ENCODE measurements around the gene UNC93A.
"Not testable (repeated sequence)": the region's sequence is repeated elsewhere in the genome, so short reads cannot be mapped to it uniquely, and the experiment has no call there.

Gene UNC93A

DNA sequence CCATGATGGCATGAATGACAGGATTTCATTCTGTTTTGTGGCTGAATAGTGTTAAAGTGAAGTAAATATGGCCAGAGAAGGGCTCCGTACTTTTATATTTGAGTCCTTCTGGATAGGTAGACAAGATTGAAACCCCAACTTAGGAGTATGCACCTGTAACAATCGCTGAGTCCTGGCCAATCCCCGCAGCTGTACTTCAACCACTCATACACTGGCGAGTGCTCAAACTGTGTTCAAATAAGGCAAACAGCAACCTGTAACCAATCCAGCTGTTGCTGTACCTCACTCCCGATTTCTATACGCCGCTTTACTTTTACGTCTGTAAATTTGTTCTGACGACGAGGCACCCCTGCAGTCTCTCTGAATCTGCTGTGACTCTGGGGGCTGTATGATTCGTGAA lies 40.5 kb downstream of the UNC93A start:
- no peak overlapping the region for H3K27ac ChIP-seq

GRCh38 chr6:167336844-167337630 lies 45.9 kb downstream of the UNC93A start:
- Histone ChIP-seq H3K27ac (no peak overlapping the region), H3K4me3 (no peak overlapping the region)

More for the DNA sequence above, 40.5 kb downstream of the UNC93A start:
- H3K4me3 ChIP-seq, result no peak overlapping the region

DNA sequence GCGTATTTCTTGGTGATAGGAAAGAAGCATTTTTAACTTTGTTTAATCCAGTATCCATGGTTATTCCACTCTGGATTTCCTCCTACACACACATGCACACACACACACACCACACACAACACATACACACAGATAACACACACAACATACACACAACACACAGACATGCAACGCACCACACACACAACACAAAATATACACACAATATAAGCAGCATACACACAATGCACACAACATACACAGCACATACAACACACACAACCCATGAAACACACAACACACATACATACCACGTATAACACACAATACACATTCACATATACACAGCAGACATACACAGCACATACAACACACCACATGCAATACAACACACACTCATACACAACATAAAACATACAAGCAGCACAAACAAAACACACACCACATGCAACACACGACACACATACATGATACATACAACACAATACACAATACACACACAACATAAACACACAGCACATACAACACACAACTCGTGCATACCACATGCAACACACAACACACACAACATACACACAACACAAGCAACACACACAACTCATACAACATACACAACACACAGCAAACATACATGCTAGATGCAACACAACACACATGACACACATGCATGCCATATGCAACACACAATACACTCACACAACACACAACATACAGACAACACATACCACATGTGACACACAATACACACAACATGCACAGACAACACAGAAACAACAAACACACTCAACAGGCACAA lies 46.7 kb downstream of the UNC93A start:
- Histone ChIP-seq H3K4me3 (no peak overlapping the region), H3K27ac (no peak overlapping the region)

GRCh38 chr6:167338541-167339117 lies 47.5 kb downstream of the UNC93A start:
- H3K27ac ChIP-seq, result no peak overlapping the region
- H3K4me3 ChIP-seq, result no peak overlapping the region

- no peak overlapping the region for H3K4me3 ChIP-seq
- H3K27ac ChIP-seq, result no peak overlapping the region
Measured at GRCh38 chr6:167341038-167341583, 50.0 kb downstream of the UNC93A start.

DNA sequence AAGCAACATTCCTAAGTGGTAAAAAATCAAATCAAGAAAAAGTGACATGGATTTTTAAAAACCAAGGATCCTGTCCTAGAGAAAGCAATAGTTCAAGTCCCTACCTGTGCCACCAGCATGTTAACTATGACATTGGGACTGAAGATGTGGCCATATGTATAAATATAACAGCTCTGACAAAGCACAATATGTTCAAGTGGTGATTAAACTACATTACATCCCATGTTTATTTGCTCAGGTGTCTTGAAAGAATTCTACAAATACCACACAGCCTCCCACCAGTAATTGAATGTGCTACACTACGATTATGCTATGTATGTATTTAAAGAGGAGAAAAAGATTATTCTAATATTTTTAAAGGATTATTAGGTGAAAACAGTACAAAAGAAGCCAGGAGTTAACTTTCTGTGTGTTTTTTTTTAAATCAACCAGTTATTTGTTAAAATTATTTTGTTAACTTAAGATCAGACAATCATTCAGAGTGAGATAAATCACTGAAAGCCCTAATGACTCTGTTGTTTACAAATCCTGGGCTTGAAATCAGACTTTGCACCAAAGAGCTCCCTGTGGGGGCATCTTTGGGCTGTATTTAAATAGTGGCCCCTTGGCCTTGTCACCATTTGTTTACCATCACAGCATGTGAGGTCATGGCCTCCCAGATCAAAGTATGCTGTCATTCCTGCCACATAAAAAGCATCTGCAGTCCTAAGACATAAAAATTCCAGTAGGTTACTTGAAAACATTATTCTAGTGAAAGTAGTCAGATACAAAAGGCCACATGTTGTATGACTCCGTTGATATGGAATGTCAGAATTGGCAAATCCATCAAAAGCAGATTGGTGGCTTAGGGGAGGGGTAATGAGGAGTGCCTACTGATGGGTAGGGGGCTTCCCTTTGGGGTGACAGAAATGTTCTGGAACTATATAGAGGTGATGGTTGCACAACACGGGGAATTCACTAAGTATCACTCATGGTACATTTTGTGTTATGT lies 50.8 kb downstream of the UNC93A start:
- Histone ChIP-seq H3K27ac (no peak overlapping the region), H3K4me3 (no peak overlapping the region)

- no peak overlapping the region for H3K27ac ChIP-seq
Measured at GRCh38 chr6:167342879-167343610, 51.9 kb downstream of the UNC93A start.

DNA sequence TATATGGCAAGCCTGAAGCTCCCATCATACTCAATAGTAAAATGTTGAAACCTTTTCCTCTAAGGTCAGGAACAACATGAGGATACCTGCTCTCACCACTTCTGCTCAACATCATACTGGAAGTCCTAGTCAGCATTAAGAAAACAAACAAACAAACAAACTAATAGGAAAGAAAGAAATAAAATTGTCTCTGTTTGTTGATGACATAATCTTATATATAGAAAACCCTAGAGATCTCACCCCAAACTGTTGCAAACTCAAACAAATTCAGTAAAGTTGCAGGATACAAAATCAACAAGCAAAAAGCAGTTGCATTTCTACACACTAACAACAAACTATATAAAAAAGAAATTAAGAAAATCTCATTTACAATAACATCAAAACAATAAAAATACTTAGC lies 54.2 kb downstream of the UNC93A start:
- H3K27ac ChIP-seq, result no peak overlapping the region

More at GRCh38 chr6:167342879-167343610, 51.9 kb downstream of the UNC93A start:
- no peak overlapping the region for H3K4me3 ChIP-seq

DNA sequence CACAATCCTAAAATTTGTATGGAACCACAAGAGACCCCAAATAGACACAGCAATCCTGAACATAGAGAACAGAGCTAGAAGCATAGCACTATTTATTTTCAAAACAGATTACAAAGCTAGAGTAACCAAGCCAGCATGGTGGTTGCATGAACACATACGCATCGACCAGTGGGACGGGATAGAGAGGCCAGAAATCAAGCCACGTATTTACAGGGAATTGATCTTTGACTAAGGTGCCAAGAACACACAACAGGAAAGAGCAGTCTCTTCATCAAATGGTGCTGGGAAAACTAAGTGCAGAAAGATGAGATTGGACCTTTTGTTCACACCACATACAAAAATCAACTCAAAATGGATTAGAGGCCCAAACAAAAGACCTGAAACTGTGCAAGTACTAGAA lies 54.8 kb downstream of the UNC93A start:
- no peak overlapping the region for H3K27ac ChIP-seq
- no peak overlapping the region for H3K4me3 ChIP-seq

More for the DNA sequence above, 54.2 kb downstream of the UNC93A start:
- H3K4me3 ChIP-seq, result no peak overlapping the region

DNA sequence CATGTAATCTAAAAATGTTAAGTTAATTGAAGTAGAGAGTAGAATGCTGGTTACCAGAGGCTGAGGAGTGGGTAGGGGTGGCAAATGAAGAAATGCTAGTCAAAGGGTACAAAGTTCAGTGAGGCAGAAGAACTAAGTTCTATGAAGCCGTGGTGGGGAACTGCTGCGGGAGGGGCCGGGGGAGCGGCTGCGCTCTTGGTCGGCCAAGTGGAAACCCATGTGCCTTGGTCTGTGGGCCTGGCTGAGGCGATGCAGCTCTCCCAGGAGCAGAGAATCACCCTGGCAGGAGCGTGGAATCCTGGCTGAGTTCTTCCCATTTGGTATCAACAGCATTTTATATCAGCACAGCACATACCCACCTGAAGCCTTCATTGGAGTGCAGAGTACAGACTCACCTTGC lies 56.1 kb downstream of the UNC93A start:
- H3K27ac ChIP-seq, result no peak overlapping the region
- H3K4me3 ChIP-seq, result no peak overlapping the region

DNA sequence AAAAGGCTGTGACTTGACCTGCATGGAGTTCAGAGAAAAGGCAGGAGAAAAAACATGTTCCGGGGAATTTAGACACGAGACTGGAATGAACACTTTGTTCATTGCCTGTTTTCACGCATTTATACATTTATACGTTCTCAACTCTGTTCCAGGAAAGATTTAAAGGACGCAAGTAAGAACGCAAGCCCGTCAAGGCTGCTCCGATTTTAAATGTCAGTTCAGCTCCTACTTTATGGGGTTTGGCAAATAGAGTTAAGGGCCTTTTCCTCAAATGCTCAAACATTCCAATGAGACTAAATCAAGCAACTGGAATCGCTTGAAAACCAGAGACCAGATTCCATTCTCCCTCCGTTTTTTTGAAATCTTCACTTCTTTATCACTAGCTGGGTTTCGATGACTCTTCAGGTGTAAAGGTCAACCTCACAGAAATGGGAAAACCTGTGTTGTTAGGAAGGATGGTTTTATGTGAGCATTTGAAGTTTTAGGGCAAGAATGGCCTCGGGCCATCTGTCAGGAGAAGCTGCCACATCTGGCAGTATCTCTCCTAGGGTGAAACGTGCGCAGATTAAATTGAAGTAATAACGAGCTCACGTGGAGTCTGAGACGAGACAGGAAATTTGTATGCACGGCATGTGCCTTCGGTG lies 58.6 kb downstream of the UNC93A start:
- Histone ChIP-seq H3K4me3 (no peak overlapping the region), H3K27ac (no peak overlapping the region)

GRCh38 chr6:167350275-167350696 lies 59.2 kb downstream of the UNC93A start:
- no peak overlapping the region for H3K4me3 ChIP-seq
- peak overlapping the region in 1 of 21 experiments; percentile 25 for H3K27ac ChIP-seq

- Histone ChIP-seq H3K4me3 (peak overlapping the region; percentile 11 to 44 (median 24)), H3K27ac (peak overlapping the region in 4 of 21 experiments; percentile 12 to 38 (median 24))
Measured at GRCh38 chr6:167350731-167351655, 59.9 kb downstream of the UNC93A start.

DNA sequence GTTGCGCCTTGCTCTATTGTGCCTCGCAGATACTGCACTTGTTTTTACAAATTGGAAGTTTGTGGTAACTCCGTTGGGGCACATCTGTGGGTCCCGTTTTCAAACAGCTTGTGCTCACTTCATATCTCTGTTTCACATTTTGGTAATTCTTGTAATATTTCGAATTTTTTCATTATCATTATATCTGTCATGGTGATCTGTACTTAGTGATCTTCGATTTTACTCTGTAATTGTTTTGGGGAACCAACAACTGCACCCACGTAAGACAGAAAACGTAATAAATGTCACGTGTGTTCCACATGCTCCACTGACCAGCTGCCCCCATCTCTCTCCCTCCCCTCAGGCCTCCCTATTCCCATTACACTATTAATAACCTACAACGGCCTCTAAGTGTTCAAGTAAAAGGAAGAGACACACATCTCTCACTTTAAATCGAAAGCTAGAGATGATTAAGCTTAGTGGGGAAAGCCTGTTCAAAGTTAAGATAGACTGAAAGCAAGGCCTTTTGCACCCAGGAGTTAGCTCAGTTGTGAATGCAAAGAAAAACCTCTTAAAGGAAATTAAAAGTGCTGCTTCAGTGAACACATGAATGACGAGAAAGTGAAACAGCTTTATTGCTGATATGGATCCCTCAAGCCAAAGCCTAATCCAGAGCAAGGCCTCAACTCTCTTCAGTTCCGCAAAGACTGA lies 60.7 kb downstream of the UNC93A start:
- Histone ChIP-seq H3K4me3 (peak overlapping the region in 2 of 7 experiments; percentile 24 to 44), H3K27ac (no peak overlapping the region)

DNA sequence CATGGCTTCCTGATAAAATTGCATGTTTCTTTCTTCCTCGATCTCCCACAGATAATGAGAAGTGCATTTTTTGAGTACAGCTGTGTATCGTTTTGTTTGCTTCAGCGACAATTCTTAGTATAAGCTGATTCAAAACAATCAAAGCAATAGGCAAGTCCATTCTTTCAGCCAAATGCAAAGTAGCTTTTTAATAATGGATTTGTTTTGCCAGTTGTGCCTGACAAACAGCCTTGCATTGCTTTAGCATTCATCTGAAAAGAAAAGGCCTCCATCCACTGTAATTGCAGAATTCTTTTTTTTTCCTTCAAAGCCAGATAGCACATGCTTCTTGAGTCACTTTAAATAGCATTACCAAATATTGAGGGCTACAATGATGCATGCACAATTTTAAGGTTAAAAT lies 65.8 kb downstream of the UNC93A start:
- no peak overlapping the region for H3K4me3 ChIP-seq
- H3K27ac ChIP-seq, result no peak overlapping the region

DNA sequence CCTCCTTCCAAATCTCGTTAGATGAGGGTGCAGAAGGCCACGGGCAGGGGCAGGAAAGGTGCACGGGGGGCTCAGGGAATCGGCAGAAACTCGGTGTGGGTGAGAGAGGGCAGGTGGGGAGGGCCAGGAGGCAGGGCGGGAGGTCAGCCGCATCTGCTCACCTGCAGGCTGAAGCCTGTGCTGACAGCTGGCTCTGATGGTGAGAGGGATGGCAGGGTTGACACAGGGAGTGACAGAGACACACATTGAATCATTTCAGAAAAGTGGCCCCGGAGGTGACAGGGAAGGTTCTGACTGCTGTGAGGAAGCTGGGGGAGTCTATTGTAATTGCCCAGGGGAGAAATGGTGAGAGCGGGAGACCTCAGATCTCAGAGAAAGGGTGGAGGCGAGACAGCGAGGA lies 67.3 kb downstream of the UNC93A start:
- H3K4me3 ChIP-seq, H3K27ac ChIP-seq: not testable (repeated sequence)
